Measurements from ENCODE around the gene ZBTB8B.

ZBTB8B gene

GRCh38 chr1:32509939-32510338 is 45.1 kb downstream of the ZBTB8B start:
- DNase-seq, result no peak
